ENCODE results near the gene SESN1.

The SESN1 gene

GRCh38 chr6:109045493-109045892, 49.2 kb downstream of the SESN1 start:
- intact Hi-C loops (cut with DNase I) = no loop called here
- DNase-seq = no peak

- intact Hi-C loops (cut with DNase I) = no loop called here
- DNase-seq = no peak
Observed at GRCh38 chr6:109039795-109040194, 54.9 kb downstream of the SESN1 start.

GRCh38 chr6:109038837-109039398, 55.7 kb downstream of the SESN1 start:
- DNase-seq = no peak
- intact Hi-C loops (cut with DNase I) = no loop called here

- DNase-seq = no peak
- intact Hi-C loops (cut with DNase I) = no loop called here
Observed at GRCh38 chr6:109036574-109037294, 57.9 kb downstream of the SESN1 start.

- DNase-seq = no peak
- intact Hi-C loops (cut with DNase I) = no loop called here
Observed at GRCh38 chr6:109034526-109034925, 60.1 kb downstream of the SESN1 start.

- intact Hi-C loops (cut with DNase I) = no loop called here
Observed at GRCh38 chr6:109033655-109034054, 61.0 kb downstream of the SESN1 start.

GRCh38 chr6:109031416-109031815, 63.2 kb downstream of the SESN1 start:
- intact Hi-C loops (cut with DNase I) = no loop called here
- no peak for DNase-seq

More at GRCh38 chr6:109033655-109034054, 61.0 kb downstream of the SESN1 start:
- DNase-seq = no peak

GRCh38 chr6:109029313-109029712, 65.3 kb downstream of the SESN1 start:
- no peak for DNase-seq
- intact Hi-C loops (cut with DNase I) = no loop called here

GRCh38 chr6:109028439-109028838, 66.2 kb downstream of the SESN1 start:
- intact Hi-C loops (cut with DNase I) = no loop called here
- DNase-seq = no peak

- intact Hi-C loops (cut with DNase I) = no loop called here
- DNase-seq = no peak
Observed at GRCh38 chr6:109027964-109028363, 66.7 kb downstream of the SESN1 start.

GRCh38 chr6:109025639-109026038, 69.0 kb downstream of the SESN1 start:
- DNase-seq = no peak
- intact Hi-C loops (cut with DNase I) = no loop called here

GRCh38 chr6:109024784-109025183, 69.9 kb downstream of the SESN1 start:
- intact Hi-C loops (cut with DNase I) = no loop called here
- no peak for DNase-seq

GRCh38 chr6:109024368-109024767, 70.3 kb downstream of the SESN1 start:
- intact Hi-C loops (cut with DNase I) = no loop called here
- no peak for DNase-seq

GRCh38 chr6:109023356-109023925, 71.2 kb downstream of the SESN1 start:
- intact Hi-C loops (cut with DNase I) = no loop called here
- no peak for DNase-seq

GRCh38 chr6:109021870-109022269, 72.8 kb downstream of the SESN1 start:
- DNase-seq = no peak
- intact Hi-C loops (cut with DNase I) = no loop called here

GRCh38 chr6:109019911-109020310, 74.7 kb downstream of the SESN1 start:
- DNase-seq = no peak
- intact Hi-C loops (cut with DNase I) = loop anchor here (10.0 kb wide), 2 partner anchors 45 to 465 kb away; no protein-coding TSS in a partner anchor

GRCh38 chr6:109015176-109015575, 79.5 kb downstream of the SESN1 start:
- no peak for DNase-seq
- intact Hi-C loops (cut with DNase I) = loop anchor here (10.0 kb wide), 2 partner anchors 50 to 460 kb away; no protein-coding TSS in a partner anchor

- intact Hi-C loops (cut with DNase I) = loop anchor here (10.0 kb wide), 2 partner anchors 50 to 460 kb away; no protein-coding TSS in a partner anchor
- DNase-seq = no peak
Observed at GRCh38 chr6:109014606-109015005, 80.0 kb downstream of the SESN1 start.

GRCh38 chr6:109013656-109014305, 80.9 kb downstream of the SESN1 start:
- no peak for DNase-seq

GRCh38 chr6:109010705-109011102, 83.9 kb downstream of the SESN1 start:
- intact Hi-C loops (cut with DNase I) = loop anchor here (10.0 kb wide), 2 partner anchors 54 to 456 kb away; no protein-coding TSS in a partner anchor
- no peak for DNase-seq

More at GRCh38 chr6:109013656-109014305, 80.9 kb downstream of the SESN1 start:
- intact Hi-C loops (cut with DNase I) = loop anchor here (10.0 kb wide), 2 partner anchors 51 to 459 kb away; no protein-coding TSS in a partner anchor
